GM19452 (cell line): ENCODE measurements around the gene LAMC3.

Source experiments
- ATAC-seq: cut with Tn5 transposase; IDR thresholded peaks from one replicate; pipeline ENCODE4 v1.9.1; 2021; ENCODE audit not compliant: unreplicated experiment

LAMC3 gene

DNA sequence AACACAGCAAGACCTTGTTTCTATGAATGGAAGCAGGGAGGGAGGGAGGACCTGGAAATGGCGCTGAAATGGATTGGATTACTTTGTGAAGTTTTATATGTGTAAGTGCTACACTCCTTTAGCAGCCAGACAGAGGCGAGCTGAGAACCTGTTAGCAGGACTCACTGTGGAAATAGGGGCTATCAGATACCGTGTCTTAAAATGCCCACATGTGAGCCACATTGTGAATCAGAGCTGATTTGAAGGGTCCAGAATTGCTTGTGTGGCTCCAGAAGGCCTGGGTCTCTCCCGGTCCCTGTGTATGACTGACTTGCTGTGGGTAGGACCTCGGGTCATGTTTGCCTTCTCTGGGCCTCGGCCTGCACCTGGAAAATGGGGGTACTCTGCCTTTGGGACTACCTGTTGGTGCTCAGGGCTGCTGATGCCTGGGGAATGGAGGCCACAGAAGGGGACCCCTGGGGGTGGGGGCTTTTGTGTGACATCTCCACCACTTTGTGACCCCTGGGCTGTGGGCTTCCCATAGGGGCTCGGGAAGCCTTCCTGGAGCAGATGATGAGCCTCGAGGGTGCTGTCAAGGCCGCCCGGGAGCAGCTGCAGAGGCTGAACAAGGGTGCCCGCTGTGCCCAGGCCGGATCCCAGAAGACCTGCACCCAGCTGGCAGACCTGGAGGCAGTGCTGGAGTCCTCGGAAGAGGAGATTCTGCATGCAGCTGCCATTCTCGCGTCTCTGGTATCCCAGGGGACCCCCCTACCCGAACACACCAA lies 63.3 kb downstream of the LAMC3 start:
- ATAC-seq: no peak

DNA sequence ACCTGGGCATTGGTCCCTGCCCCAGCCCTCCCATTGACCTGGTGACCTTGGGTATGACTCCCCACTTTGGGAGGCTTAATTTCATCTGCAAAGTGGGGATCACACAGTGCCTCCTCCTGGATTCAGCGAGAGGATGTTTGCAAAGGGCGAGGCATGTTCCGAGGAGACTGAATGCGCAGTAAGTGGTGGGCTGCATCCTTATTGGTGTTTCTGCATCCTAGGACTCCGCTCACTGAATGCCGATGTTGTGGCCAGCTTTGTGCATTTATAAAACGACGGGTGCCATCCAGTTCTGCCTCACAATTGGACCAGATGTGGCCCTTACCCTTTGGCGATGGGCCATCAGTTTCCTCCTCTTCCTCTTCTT lies 63.9 kb downstream of the LAMC3 start:
- no peak for ATAC-seq

DNA sequence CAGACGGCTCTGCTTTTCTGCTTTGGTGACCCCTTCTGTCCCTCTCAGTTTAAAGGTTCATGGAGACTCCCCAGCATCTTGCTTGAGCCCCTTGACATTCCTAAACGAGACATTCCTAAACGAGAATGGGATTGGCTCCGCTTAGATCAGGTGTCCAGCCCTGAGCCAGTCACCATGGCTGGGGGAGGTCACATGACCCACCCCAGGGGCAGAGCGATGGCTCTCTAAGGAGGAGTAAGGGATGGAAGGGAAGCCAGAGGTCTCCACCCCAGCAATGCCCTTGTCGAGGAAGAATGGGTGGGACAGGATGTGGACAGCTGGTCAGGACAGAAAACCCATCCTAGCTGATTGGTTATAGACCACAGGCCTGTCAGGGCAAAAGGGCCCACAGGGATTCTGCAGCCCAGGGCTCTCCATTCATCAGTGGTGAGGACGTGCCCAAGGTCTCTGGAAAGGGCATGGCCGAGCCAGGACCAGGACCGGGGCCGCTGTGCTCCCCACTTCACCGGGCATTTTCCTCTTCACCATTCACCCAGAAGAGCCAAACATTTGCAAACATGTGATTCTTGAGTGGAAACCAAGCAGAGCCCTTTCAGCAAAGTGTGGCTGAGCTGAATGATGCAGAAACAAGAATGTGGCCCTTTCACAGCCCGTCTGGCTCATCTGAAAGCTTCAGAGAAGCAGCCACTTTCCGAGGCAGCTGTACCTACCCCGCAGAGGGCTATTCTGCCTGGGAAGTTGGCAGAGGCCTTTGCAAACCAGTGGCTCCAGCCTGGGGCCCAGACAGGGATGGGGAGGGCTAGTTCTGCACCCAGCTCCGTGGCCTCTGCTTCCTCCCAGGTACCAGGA lies 67.6 kb downstream of the LAMC3 start:
- ATAC-seq: no peak

DNA sequence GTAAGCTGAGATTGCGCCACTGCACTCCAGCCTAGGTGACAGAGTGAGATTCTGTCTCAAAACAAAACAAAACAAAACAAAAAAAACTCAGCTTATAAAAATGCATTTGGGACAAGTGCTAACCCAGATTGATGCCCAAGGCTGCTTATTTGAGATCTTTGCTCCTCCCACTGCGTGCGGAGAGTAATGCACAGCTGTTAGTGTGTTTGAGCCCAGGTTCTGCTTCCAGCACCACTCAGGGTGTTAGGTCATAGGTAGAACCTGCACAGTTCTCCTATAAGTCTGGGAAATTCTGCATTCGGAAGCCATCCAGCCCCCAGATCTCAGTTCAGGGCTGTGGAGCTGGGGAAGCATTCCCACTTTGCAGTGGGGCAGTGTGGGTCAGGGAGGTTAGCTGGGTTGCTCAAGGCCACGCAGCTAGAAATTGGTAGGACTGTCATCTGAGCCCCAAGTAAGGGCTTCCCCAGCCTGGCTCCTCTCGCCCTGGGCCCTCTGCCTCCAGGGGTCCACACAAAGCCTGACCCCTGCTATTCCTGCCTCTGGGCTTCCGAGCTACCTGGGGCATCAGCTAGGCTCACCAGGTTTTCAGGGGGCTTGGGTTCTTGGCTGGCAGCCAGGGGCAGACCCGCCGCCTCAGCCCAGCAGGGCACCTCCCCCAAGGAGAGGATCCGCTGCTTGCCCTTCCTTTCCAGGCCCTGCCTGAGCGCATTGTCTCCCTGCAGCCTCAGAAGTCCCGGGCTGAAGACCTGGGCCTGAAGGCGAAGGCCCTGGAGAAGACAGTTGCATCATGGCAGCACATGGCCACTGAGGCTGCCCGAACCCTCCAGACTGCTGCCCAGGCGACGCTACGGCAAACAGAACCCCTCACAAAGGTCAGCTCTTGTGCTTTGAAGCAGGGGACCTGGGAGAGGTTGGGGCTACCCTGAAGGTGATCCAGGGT lies 69.7 kb downstream of the LAMC3 start:
- ATAC-seq: no peak

DNA sequence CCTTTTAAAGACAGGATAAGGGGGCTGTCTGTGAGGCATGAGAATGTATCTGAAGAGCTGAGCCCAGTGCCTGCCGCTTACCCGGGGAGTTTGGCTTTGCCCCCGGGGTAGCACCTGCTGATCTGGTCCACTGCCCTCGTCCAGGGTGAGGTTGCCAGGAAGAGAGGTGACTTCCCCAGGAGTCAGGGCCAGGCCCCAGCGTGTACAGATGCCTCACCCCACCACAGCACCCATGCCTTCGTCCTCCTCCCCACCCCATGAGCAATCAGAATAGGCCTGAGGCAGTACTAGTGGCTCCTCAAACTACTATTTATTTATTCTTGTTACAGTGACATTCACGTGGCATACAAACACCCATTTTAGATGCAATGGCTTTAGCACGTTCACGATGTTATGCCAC lies 71.6 kb downstream of the LAMC3 start:
- ATAC-seq: no peak

DNA sequence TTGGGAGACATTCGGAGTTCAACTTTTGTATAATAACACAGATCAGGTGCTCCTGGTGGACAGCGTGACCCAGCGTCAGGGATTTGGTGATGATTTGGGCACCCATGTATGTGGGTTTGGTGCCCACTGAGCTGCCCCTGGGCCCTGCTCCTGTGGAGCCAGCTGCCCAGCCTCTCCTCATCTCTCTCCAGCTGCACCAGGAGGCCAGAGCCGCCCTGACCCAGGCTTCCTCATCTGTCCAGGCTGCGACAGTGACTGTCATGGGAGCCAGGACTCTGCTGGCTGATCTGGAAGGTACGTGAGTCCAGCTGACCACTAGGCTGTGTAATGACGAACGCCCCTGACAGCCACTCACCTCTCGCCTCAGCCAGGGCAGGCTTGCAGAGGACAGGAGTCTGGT lies 72.9 kb downstream of the LAMC3 start:
- no peak for ATAC-seq

DNA sequence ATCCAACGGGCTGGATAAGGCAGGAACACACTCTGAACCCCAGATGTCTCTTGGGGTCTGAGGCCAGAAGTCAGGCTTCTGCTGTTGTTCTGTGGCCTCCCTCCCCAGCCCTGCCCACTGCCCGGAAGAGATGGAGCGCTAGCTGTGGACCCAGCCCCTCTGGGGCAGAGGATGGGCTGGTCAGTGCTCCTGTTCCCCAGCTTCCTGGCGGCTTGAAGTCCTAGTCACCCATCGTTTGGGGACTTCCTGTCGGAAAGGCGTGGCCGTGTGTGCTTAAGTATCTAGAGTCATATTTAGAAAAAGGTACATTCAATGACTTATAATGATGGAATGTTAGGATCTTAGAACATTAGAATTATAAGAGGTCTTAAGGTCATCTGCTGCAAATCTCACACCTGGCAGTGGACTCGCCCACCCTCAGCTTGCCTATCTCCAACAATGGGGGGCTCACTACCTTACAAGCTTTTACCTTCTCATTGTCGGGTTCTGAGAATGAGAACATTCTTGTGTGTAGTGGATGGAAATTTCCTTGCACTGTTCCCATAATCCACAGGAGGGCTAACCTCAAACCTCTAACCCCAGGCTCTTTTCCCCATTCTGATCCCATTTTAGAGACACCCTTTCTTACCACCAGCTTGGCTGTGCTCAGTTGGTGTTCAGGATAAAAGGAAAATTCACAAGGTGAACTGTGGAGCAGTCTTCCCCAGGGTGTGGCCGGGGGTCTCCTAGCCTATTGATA lies 74.0 kb downstream of the LAMC3 start:
- no peak for ATAC-seq

DNA sequence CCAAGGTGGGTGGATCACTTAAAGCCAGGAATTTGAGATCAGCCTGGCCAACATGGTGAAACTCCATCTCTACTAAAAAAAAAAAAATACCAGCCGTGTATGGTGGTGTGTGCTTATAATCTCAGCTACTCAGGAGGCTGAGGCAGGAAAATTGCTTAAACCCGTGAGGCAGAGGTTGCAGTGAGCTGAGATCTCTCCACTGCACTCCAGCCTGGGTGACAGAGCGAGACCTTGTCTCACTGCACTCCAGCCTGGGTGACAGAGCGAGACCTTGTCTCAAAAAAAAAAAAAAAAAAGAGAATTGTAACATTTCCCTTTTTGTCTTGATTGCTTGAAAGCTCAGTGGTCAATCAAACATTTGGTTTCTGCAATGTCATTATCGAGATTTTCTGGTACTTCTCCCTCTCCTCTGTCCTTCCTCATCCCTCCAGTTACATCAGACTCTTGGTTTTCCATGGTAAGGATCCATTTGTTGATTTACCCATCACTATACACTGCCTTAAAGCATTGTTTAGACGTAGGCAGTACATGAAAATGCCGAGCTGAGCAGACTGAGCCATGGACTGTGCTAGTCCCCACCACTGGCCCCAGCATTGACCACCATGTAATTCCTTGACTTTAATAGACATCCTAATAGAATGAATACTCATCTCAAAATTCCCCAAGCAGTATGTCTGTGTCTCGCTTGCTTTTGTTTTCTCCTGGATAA lies 75.8 kb downstream of the LAMC3 start:
- ATAC-seq: no peak

DNA sequence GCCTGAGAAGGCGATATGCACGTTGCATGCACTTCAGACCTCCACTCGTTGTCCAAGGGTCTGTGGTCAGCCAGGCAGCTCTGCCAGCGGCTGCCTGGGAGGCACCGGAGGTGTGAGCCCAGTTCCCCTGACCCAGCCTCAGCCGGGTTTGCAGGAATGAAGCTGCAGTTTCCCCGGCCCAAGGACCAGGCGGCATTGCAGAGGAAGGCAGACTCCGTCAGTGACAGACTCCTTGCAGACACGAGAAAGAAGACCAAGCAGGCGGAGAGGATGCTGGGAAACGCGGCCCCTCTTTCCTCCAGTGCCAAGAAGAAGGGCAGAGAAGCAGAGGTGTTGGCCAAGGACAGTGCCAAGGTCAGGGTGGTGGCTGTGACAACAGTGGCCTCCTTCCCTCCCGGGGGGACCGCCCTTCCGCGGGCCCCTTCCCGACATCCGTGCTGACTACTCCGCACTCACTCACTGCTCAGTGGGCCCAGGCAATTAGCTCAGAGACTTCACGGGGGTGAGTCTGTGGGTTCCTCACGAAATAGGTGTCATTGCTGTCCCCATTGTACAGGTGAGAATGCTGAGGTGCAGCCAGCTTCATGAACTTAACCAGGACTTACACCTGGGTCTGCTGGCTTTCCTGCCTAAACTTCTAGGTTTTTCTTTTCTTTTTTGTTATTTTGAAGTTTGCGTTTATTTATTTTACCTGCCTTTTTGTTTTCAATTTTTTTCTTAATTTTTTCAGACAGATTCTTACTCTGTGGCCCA lies 76.6 kb downstream of the LAMC3 start:
- no peak for ATAC-seq

DNA sequence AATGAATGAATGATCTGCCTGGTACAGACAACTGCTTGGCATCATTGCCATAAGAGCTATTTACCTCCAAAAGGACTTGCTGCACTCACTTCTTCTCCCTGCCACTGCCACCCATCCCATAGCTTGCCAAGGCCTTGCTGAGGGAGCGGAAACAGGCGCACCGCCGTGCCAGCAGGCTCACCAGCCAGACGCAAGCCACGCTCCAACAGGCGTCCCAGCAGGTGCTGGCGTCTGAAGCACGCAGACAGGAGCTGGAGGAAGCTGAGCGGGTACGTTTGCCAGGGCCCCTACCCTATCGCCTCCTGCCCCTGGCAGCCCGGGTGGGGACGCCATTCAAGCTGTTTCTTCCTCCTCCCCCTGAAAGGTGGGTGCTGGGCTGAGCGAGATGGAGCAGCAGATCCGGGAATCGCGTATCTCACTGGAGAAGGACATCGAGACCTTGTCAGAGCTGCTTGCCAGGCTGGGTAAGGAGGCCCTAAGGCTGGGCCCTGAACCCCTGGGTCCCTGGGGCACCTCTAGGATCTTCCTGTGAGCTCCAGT lies 78.5 kb downstream of the LAMC3 start:
- ATAC-seq: no peak

DNA sequence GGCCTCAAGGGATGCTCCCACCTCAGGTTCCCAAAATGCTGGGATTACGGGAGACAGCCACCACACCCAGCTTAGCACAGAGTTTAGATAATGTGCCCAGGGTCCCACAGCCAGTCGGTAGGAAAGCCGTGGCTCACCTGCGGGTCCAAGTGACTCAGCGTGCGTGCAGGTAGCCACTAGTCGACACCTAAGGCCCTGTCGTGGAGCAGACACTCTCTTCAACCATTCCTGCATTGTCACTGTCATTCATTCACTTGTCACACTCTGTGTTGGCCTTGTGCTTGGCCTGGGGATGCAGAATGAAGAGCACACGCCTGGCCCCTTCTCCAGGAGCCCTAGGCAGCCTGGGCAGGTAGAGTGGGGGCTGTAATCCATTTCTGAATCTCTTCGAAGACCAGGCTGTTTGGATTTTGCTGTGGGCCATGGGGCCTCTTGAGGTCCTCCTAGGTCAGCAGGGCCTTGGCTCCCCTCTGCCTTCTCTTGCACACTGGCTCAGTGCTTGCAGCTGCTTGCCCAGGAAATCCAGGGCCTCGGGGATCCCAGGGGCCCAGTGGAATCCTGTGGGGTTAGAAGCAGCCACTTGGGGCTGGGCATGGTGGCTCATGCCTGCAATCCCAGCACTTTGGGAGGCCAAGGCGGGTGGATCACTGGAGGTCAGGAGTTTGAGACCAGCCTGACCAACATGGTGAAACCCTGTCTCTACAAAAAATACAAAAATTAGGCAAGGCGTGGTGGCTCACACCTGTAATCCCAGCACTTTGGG lies 81.2 kb downstream of the LAMC3 start:
- no peak for ATAC-seq

DNA sequence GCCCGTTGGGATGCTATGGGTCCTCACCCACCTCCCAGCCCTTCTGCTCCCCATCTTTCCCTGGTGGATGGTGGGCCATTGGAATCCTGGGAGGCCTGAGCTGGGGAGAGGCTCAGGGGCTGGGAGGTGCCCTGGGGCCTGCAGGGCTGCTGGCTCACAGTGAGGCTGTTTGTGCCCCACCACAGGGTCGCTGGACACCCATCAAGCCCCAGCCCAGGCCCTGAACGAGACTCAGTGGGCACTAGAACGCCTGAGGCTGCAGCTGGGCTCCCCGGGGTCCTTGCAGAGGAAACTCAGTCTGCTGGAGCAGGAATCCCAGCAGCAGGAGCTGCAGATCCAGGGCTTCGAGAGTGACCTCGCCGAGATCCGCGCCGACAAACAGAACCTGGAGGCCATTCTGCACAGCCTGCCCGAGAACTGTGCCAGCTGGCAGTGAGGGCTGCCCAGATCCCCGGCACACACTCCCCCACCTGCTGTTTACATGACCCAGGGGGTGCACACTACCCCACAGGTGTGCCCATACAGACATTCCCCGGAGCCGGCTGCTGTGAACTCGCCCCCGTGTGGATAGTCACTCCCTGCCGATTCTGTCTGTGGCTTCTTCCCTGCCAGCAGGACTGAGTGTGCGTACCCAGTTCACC lies 82.5 kb downstream of the LAMC3 start:
- ATAC-seq: no peak

DNA sequence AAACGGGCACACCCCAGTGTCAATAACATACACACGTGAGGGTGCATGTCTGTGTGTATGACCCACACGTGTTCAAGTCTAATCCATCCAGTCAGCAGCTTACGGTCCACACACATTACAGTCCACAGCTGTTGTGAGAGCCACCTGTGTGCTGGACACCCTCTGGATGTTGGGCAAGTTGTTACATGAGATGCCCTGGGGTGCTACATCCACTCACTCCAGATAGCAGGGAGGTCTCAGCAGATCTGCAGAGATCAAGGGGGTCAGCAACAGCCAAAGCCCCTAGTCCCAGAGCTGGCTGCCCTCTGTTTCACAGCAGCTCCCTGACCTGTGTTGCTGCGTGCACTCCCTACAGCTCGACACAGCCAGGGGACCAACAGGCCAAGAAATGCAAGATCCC lies 83.1 kb downstream of the LAMC3 start:
- no peak for ATAC-seq

DNA sequence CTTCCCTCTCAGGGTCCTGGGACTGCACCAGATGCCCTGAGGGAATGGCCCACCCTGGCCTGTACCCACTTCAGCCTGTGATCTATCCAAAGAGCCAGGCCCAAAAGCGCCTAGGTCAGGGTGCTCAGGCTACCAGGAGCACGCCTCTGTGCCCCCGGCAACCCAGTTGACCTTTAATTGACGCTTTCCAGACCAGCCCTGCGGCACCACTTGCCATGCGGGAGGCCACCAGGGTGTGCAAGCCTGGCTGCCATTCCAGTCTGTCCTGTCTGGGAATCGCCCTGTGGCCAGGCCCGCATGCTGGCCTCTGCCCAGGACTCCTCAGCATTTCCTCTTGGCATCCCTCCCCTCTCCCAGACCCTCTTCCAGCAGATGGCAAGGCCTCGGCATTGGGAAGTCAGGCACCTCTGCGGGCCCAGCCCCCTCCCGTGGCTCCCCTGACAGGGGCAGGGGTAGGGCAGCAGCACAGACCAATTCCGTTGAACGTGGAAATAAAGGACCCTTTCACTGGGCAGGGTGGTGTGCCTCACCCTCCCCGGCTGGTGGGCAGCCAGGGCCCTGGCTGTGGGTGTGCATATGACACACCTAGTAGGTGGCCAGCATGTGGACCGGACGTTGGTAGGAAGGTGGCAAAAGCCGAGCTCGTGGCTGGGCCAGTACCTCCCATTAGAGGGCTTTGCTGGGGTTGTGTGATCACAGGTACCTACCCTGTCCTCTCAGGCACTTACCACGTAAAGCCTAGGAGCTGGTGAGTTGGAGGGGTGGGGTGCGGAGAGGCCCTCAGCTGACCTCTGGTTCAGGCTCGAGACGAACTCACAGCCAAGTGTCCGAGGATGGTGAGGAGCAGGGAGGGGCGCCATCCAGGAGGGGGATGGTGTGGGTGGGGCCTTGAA lies 83.8 kb downstream of the LAMC3 start:
- no peak for ATAC-seq

DNA sequence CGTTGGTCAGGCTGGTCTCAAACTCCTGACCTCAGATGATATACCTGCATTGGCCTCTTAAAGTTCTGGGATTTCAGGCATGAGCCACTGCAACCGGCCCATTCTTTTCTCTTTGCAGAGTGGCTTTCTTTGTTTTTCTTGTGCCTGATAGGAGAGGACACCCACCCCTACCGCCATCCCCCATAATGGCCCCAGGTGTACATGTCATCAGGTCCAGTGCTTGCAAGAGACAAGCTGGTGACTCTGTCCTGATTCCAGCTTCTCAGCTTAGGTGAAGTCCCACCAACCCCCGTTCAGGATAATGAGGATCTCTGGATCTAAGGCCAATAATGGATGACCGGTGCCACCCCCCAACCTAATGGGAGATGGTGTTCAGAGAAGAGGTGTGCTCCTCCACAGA lies 85.0 kb downstream of the LAMC3 start:
- ATAC-seq: no peak

DNA sequence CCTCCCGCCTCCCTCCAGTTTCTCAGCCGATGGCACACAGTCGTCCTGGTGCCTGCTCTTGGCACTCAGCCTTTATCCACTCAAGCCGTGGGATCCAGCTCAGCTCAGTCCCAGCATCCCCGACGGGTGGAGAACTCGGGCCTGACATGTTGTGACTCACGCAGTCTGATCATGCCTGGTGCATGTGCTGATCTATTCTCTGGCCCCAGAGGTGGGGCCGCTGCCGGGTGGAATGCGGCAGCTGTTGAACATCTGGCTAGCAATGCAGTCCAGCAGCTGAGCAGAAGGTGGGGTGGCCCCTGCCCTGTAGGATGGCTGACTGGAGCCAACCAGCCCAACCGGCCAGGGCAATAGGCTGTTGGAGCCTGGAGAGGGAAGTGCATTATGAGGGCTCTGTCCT lies 85.6 kb downstream of the LAMC3 start:
- no peak for ATAC-seq
